Skin of body (tissue), 2 donors: ENCODE measurements around the gene ASIP. TPM values are rescaled to one million over a fixed set of nuclear protein-coding genes. Genes with fewer than 3 reads are reported as not detected.

Experiments
- DNase-seq: peaks from one replicate; lab custom pipeline; 2025; lab: John Stamatoyannopoulos, UW
- total RNA-seq: library from RNA; depleted of rRNA; stranded (reverse); fragments of >200 nt; gene quantifications from one replicate; pipeline ENCODE4 v1.2.3, GENCODE V29; 2014

Gene ASIP
- total RNA-seq, 1 donor from 2014 or later, result 7.6 TPM

DNA sequence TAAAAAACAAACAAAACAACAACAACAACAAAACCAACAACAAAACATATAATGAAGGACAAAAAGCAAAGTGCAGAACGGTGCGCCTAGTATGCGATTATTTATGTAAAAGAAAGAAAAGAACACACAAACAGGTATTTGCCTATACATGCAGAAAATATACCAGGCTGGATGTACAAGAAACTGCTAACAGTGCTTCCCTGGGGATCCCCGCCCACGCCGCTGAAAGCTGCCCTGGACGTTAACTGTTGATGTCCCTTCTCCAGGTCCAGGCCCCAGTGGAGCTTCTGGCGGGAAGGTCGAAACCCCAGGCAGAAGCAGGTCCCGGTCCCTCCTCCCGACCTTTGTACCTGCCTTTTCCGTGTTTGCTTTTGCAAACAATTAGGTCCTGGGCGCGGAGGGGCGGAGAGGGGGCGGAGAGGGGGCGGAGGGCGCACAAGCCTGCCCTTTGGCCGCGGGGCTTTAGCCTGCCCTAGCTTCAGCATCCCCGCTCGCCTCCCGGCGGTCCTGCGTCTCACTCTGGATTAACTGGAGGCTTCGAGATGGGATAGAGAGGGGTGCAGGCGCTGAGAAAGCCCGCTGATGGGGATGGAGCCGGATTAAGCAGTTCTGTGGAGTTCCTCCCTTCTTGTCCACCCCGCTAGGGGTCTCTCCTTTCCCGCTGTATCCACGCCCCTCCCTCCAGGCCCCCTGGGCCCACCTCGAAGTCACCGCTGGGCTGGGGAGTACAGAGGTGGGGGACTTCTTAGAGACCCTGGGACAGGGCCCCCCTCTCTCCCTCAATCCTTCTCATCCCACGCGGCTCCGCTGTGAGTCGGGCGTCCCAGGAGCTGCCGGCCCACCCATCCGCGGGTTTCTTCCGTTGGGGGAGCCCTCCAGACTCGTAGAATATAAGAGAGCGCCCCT is 70.1 kb downstream of the ASIP start:
- no peak for DNase-seq

DNA sequence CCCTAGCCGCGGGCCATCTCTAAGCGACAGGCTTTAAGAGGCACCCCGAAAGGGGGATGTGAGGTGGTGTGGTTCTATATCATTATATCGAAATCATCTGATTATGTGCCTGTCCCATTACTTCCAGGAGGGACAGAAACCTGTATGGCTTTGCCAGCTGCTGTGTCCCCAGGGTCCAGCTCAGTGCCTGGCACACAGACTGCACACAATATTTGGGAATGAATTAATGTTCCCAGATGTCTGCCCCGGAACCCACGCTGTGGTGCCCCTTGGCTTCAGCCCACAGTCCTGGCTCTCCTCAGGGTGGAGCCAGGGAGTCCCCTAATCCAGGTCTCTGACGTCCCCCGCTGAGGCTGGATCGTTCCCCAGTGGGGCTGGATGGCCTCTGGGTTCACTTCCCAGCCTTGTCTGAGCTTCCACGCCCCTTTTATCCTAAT is 70.8 kb downstream of the ASIP start:
- no peak for DNase-seq

DNA sequence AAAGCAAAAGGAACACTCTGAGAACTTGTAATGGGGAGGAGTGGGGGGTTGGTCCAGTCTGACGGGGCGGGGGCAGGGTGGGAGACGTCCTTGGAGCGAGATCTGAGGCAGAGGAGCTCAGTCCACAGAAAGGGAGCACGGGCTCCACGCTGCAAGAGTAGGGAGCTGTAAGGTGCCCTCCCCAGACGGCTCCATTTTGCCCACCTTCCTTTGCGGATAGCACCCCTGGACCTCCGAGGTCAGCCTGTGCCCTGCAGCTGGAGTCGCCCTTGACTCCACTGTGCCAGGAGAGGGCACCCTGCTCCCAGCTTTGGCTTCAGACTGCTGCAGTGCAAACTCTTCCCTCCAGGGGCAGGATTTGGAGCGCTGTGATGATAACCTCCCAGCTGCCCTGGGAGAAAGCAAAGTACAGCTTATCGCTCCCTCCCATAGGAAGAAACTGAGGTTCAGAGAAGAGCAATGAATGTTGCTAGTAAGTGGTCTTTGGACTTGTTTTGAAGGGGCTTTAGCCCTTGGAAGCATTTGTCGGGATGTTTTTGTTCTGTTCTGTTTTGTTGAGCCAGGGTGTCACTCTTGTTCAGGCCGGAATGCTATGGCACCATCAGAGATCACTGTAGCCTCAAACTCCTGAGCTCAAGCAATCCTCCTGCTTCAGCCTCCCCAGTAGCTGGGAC is 71.5 kb downstream of the ASIP start:
- peak; percentile 77 for DNase-seq

DNA sequence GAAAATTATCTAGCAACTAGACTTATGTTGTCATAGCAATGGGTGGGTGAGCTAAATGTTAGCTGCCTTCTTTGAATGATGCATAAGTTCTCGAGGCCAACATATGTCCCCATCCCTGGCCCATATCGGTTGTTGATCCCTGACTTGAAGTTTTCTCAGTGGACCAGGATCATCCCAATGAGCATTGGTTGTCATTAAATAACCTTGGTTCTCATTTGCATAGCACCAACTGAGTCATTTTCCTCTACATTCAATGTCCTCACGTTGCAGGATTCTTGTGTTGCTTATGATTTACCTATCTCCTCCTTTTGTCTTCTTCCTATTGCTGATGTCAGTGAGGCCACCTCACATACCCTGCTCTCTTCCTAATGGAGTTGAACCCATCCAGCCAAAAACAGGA is 74.0 kb downstream of the ASIP start:
- DNase-seq, result no peak

DNA sequence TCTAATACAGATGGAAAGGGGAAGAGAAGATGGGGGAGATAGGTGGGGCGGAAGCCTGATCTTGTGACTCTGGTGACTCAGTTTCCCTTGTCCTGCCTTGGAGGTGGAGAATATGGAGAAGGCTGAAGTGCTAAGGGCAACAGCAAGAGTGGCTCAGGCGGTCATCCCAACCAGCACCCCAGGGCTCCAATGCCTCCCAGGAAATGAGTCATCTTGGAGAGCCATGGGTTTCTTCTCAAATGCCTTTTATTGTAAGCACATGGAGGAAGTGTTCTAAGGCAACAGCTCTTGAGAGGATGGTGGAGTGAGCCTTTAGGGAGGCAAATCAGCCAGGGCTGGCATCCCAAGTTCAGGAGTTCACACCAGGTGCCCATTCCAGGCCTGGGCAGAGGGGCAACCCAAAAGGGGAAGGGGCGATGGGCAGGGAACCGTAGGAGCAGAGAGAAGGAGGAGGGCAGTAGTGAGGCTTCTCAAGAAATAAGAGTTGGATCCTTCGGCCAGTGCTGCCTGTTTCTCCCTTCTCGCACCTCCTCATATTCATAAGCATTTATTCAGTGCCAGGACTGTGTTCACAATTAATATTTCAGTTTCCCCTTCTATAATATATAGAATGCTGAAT is 75.1 kb downstream of the ASIP start:
- DNase-seq, result no peak

Other genes with a start within 250 kb of the ASIP start
- 47.2 TPM for gene RALY, start 247.5 kb upstream of the ASIP start, total RNA-seq
- 37.8 TPM for gene EIF2S2, start 129.2 kb upstream of the ASIP start, total RNA-seq
- gene AHCY, start 61.9 kb downstream of the ASIP start, total RNA-seq, result 57.6 TPM
- 54.8 TPM for gene ITCH, start 121.8 kb downstream of the ASIP start, total RNA-seq